Lower leg skin (tissue), 3 donors: ENCODE measurements around the gene STRA8.

ENCODE experiments used
- CTCF ChIP-seq, 3 donors: fragments of 450-650 bp; IDR thresholded peaks; one replicate each; pipeline ENCODE4 v1.5.1; 2016; ENCODE audit warnings: antibody characterized with exemption in 3 of 3, mild to moderate bottlenecking in 3 of 3, moderate library complexity in 2 of 3
- POLR2A ChIP-seq, 2 donors: fragments of 450-650 bp; IDR thresholded peaks; one replicate each; pipeline ENCODE4 v1.6.1; 2016 to 2017; ENCODE audit warnings: antibody characterized with exemption in 2 of 2, mild to moderate bottlenecking in 1 of 2, moderate library complexity in 1 of 2

- TF ChIP-seq CTCF (IDR thresholded peaks at IDR 0.05) = no peak
- TF ChIP-seq POLR2A (IDR thresholded peaks at IDR 0.05) = no peak
These were observed at the start of gene STRA8 for GRCh38 chr7:135233570-135233969.
